ENCODE data around the gene EPN3.

Gene EPN3

DNA sequence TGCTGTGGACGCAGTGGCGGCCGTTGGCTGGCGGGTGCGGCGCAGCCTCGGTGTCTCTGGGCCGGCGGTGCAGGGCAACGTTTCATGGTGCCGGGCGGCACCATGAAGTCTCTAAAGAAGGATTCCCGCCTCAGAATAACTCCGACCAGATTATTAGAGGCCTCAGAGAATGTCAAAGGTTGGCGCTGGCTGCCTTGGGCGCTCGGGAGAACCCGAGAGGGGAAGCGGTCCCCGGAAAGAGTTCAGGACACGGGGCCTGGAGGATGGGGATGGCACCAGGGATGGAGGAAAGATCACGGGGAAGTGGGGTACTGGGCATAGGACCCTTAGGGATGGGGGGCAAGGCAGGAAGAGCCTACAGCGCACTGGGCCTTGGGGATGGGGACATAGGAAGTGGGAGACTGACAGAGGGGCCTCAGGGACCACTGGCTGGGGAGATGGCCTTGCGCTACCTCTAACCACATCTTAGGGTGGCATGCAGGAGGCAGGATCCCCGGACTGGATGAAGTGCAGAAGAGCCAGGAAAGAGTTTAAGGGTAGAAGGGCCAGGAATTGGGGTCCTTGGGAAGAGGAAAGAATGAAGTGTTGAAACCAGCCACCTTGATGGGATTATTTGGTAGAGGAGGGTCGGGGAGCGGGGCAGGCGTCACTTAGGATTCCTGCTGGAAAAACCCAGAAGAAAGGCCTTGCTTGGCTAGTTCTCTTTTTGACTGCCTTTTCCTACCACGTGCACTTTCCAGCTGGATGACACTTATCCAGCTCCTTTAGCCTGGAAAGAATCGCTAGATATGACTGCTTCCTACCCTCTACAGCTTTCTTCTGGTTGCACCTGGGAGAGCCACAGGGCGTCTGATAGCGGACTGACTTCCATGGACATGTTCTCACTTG lies 23.7 kb upstream of the EPN3 start:
- DNase-seq (ENCODE audit: extremely low read depth in 1 of 2, low read depth in 1 of 2), result no peak

DNA sequence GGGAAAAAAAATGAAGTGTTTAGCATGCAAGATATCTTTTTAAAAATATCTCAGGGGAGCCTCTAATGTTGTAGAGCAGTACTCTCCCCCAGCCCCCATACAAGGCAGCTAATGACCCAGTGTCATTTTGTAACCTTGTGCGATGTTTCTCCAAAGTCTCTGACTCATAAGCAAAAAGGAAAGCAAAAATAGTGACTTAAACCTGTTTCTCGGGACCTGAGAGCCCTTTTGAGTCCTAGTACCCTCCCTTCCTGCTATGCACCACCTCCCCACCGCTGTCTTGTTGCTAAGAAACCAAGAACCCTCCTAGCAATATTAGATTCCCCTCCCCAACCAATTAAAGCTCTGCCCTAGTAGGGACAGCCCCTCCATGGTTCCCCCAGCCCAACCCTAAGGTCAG lies 21.5 kb upstream of the EPN3 start:
- DNase-seq (ENCODE audit: extremely low read depth in 1 of 2, low read depth in 1 of 2), result peak in 1 of 2 donors; percentile 50

DNA sequence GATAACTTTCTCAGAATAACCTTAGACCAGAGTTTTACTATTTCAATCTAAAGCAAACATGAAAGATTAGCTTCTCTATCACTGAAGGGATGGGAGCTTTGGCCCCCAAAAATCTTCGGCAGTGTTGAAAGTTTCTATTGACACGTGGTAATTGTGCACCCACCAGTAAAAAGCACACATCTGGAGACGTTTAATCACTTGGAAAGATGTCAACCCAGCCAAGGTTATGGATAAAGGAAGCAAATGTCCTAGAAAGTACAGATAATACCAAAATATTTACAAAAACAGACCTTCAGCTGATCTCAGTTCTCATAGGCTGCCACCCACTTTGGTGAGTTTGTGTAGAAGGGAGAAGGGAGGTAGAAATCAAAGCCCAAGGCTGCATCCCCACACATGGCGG lies 19.0 kb upstream of the EPN3 start:
- no peak for DNase-seq (ENCODE audit: extremely low read depth in 1 of 2, low read depth in 1 of 2)

DNA sequence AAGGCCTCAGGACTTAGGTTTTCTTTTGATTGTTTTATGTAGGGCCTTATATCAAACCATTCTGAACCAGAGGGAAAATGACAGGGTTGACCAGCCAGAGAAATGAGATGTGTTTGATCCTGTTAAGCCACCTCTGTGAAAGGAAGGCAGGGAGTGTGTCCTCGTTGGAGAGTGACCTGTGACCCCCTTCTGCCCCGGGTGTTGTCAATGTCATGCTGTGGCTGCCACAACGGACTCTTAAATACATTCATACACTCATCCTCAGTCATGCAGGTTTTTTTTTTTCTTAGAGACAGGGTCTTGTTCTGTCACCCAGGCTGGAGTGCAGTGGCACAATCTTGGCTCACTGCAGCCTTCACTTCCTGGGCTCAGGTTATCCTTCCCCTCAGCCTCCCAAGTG lies 18.1 kb upstream of the EPN3 start:
- no peak for DNase-seq (ENCODE audit: extremely low read depth in 1 of 2, low read depth in 1 of 2)

DNA sequence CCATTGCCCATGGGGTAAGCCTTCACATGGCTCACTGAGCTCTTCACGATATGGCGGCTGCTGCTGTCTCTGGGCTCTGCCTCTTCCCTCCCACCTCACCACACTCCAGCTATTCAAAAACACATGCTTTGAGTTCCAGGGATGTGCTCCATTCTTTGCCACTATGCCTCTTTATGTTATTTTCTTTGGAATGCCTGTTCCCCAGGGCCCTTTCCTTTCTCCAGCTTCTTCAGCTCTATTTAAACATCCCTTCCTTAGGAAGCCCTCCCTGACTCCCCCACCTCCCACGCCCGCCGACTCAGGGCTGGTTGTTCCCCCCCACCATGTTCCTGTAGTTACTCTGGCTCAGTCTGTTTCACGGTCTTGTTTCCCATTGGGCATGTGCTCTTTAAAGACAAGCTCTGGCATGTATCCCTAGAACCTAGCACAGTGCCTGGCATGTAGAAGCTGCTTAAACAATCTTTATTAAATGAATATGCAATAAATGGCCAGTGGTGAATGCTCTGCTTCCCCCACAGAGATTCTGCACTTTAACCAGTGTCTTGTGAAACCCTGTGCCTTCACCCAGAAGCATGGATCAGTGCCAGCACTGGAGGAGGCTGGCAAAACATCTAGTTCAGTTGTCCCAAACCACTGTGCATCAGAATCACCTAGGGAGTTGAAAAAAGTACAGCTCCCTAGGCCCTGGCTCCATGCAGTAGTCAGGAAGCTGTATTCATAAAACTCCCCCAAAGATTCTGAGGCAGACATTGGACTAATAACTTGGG lies 17.4 kb upstream of the EPN3 start:
- no peak for DNase-seq (ENCODE audit: extremely low read depth in 1 of 2, low read depth in 1 of 2)

DNA sequence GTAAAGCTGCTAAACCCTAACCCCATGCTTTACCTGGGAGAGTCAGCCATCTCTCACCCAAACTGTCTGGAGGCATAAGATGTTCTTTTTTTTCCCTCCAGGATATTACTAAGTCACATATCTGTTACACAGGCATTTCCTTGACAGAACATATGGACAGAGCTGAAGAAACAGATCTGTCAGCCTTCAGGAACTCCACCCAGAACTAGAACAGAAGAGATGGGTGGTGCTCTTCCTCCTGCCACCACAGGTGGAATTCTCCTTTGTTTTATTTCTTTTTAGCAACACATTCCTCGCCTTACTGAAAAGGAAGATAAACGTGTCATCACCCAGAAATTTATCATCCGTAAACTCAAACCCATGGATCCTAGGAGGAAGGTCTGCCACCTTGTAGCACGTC lies 15.5 kb upstream of the EPN3 start:
- DNase-seq (ENCODE audit: extremely low read depth in 1 of 2, low read depth in 1 of 2), result no peak

DNA sequence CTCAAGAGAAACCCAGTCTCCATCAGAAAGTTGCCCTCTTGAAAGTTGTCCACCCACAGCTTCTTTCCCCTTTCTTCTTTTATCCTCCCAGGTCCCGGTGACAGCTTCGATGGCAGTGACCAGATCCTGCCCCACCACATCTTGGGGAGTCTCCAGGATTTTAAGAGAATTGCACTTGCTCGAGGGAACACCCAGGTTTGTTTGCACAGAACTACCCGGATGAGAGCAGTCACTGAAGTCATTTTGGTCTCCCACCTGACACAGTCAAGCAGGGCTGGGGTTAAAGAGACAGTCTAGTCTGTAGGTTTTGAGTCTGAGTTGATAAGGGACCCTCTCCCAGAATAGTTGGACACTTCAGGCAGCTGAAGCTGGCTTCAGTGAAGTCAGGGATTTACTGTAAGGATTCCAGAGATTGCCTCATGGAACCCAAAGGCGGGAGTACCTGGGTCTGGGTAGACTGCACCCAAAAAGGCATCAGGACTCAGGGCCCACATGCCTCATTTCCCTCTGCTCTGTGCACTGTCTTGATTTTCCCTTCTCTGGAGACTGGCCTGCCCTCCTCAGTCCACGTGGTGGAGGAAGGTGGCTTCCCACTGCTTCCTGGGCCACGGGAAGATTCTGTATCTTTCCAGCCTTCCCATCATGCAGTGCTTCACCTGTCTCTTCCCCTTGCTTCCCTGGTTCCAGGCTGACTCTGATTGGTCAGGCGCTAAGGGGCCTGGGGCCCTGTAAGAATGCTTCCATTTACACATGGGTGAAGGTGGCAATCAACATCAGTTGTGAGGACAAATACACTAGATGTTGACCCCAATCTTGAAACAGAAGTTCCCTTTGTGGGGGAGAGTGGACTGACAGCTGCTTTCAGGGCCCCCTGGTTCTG lies 14.8 kb upstream of the EPN3 start:
- DNase-seq (ENCODE audit: extremely low read depth in 1 of 2, low read depth in 1 of 2), result no peak

DNA sequence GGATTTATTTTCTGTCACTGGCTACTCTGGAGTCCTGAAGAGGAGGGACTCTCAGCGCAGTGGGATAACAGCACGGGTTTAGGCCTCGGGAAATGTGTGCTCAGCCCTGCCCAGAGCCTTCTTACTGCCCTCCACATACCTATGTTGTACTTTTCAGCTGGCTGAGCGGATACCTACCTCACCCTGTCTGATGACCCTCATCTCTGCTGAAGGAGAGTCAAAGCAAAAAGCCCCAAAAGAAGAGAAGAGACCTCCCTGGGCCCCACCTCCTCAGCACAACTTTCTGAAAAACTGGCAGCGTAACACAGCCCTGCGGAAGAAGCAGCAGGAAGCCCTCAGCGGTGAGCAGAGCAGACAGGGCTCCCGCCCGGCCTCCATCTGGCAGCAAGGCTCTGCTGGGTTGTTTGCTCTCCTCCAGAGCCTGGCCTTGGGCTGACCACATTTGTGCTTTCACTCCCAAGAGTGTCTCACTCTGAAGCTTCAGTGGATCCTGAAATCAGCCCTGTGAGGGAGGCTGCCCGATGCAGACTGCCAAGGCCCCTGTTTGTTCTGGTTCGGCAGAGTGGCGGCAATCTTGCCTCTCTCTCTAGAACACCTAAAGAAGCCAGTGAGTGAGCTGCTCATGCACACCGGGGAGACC lies 14.0 kb upstream of the EPN3 start:
- no peak for DNase-seq (ENCODE audit: extremely low read depth in 1 of 2, low read depth in 1 of 2)

DNA sequence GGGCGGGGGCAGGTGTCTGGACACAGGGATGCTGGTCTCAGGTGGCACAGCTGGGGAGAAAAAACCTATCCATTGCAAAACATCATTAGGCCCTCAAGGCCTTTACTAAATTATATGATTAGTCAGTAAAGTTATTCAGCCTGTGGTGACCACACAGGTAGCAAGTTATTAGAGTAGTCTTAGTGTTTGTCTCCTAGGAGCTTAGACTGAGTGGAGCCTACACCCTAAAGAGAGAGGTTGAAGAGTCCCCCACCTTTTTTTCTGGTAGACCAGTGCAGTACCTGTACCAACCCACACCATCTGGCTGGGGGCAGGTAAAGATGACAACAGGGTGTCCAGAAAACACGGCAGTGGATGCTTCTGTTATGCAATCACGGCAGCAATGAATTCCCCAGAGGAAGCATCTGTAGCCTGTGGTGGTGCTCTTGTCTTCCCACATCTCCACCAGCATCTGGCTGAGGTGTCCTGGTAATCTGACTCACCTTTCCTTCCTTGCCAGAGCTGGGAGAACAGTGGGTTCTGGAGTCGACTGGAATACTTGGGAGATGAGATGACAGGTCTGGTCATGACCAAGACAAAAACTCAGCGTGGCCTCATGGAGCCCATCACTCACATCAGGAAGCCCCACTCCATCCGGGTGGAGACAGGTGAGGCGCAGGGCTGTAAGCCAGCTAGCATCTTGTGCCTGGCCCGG lies 13.2 kb upstream of the EPN3 start:
- DNase-seq (ENCODE audit: extremely low read depth in 1 of 2, low read depth in 1 of 2), result no peak

DNA sequence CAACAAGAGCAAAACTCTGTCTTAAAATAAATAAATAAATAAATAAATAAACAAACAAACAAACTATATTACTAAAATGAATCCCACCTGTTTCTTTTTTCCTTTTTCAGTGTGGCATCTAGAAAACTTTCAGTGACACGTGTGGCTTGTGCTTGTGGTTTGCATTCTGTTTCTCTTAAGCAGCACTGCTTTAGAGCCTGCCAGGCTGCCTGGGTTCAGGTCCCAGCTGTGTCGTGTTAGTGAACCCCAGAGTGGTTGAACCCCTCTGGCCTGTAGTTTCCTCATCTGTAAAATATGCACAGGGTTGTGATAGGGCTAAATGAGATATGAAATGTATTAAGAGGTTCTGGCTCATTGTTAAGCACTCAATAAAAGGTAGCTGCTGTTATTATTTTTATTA lies 12.1 kb upstream of the EPN3 start:
- DNase-seq (ENCODE audit: extremely low read depth in 1 of 2, low read depth in 1 of 2), result no peak

DNA sequence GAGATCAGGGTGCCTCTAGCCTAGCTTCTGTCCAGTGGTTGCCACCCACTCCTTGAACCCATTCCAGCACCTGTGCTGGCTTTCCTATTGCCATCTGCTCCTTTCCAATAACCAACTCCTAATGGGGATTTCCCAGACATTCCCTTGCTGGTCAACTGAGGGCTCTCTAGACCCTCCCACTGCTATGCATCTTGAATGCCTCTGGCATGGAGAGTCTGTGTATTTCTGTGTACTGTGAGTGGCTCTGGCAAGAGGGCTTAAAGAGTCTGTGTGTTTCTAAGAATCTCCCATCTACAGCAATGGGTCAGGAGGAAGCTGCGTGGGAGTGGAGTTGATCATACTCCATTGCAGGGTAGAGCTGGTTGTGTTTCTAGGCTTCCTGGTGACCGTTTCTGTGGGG lies 11.0 kb upstream of the EPN3 start:
- DNase-seq (ENCODE audit: extremely low read depth in 1 of 2, low read depth in 1 of 2), result no peak

DNA sequence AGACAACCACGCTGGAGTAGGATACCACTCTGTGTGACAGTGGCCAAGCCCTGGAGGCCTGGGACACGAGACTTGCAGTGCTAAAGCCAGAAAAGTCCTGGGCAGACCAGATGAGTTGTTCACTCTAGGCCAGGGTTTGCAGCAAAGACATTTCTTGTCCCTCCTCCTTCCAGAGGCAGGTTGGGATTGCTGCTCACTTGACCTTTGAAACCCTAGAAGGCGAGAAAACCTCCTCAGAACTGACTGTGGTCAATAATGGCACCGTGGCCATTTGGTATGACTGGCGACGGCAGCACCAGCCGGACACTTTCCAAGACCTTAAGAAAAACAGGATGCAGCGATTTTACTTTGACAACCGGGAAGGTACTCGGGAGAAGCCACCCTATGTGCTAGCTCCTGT lies 9.8 kb upstream of the EPN3 start:
- no peak for DNase-seq (ENCODE audit: extremely low read depth in 1 of 2, low read depth in 1 of 2)

DNA sequence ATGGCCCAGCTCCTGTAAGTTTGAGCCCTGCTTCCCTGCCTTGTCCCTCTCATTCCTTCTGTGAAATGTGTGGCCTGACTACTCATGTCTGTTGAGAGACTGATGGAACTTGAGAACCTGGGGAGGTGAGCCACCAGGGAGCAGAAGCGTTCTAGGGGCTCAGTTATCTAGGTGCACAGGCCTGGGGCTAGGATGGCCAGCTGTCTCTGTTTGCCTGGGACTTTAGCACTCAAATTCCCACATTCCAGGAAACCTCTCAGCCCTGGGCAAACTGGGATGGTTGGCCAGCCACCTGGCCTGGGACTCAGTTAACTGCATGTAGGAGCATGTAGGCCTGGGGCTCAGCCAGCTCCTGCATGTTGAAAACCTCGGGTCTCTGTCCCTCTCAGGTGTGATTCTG lies 9.3 kb upstream of the EPN3 start:
- no peak for DNase-seq (ENCODE audit: extremely low read depth in 1 of 2, low read depth in 1 of 2)

DNA sequence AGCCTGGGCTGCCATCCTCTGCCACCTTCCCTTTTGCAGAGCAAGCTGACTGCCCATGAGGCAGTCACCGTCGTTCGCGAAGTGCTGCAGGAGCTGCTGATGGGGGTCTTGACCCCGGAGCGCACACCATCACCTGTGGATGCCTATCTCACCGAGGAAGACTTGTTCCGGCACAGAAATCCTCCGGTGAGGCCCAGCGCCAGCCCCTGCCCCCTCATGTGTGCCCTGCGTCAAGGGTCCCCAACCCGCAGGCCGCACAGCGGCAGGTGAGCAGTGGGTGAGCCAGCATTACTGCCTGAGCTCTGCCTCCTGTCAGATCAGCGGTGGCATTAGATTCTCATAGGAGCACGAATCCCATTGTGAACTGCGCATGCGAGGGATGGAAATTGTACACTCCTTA lies 7.7 kb upstream of the EPN3 start:
- no peak for DNase-seq (ENCODE audit: extremely low read depth in 1 of 2, low read depth in 1 of 2)

DNA sequence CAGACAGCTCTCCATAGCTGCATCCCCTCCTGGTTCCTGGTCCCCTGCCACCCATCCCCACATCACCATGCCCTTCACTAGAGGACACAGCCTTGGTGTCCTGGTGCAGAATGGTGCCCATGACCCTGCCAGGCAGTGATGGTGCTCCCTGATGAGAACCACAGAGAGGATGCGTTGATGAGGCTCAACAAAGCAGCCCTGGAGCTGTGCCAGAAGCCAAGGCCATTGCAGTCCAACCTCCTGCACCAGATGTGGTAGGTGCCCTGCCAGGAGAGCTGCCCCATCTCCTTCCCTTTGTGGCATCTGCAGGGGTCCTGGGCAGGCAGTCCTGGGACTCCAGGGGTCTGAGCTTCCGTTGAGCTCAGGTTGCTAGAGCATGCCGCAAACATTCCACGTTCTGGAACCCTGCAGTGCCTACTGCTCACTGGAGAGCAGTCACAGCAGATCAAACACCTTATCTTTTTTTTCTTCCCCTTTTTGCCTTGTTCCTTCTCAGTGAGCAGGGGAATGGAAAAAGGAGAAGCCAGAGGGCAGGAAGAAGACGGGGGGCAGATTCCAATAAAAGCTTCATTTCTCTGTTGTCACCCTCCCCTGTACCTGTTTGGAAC lies 5.3 kb upstream of the EPN3 start:
- DNase-seq (ENCODE audit: extremely low read depth in 1 of 2, low read depth in 1 of 2), result no peak

DNA sequence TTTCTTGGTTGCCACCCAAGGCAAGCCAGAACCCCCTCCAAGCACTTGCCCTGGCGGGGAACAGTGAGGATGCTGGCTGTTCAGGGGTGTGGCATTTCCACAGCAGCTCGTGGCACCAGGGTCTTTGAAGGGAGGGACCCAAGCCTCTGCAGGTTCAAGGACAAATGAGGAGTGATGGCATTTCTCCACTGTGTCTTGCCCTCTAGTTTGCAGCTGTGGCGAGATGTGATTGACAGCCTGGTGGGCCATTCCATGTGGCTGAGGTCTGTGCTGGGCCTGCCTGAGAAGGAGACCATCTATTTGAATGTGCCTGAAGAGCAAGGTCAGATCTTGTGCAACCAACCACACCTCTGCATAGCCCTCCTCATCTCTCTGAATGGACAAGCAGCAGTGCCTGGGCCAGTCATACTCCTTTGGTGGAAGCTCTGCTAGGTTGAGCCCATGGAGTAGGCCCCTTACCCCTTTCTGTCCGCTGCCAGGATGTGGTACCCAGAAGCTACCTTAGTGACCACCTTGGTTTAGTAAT lies 4.5 kb upstream of the EPN3 start:
- DNase-seq (ENCODE audit: extremely low read depth in 1 of 2, low read depth in 1 of 2), result no peak

DNA sequence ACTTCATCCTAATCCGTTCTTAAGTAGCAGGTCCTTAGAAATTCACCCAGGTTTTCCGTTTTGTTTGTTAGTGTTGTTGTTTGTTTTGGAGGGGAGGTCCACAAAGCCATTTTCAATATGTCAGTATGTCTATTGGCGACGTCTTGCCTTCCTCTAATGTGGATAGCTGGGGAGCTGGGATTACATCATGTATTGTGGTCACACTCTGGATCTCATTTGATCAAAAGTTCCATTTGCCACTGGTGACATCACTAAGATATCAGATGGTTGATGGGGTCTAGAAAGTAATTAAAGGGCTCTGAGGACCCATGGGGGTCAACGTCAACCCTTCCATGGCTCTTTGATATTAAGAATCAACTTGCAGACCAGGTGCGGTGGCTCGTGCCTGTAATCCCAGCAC lies 2.7 kb upstream of the EPN3 start:
- no peak for DNase-seq (ENCODE audit: extremely low read depth in 1 of 2, low read depth in 1 of 2)

DNA sequence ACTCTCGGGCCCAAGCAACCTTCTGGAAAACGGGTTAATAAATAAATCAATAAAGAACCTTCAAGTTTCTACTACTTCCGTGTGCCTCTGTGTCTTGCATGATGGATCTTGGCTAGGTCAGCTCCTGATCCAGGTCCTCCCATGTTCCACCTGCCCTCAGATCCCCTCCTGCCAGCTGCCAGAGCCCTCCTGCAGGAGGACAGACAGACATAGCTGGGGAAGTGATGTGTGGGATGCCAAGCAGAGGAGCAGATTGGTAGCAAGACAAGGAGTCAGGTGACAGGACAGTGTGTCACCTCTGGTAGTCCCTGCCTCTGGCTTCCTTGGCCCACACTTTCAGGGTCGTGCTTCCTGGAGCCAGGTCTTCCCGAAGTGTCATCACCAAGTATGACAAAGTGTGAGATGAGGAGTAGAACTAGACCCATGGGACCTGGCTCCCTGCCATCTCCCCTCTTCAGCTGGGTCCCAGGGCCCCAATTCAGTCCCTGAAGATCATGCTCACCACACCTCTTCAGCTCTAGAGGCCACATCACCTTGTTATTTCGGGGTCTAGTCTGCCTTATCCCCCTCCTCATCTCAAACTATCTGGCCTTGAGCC lies 1.0 kb upstream of the EPN3 start:
- DNase-seq (ENCODE audit: extremely low read depth in 1 of 2, low read depth in 1 of 2), result no peak

DNA sequence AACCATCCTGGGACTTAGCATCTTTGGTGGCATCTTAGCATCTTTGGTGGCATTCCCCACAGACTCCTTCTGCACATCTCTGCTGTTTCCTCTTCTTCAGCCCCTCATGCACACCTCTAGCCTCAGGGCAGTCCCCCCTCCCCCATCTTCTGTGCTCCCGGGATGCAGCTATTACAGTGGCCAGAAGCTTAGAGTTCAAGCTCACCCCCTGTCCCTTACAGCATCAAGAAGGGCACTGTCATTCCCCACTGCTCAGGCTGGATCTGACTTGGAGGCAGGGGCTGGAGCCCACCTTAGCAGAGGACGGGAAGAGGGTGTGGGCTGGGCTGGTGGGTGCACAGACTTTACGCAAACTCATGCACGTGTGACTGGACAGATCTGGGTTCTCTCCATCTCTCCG lies 650 bp downstream of the EPN3 start:
- DNase-seq (ENCODE audit: extremely low read depth in 1 of 2, low read depth in 1 of 2), result no peak

Measured in stimulated activated CD8-positive, alpha-beta memory T cell treated with anti-CD3 and anti-CD28 coated beads, Interleukin-7, amount 100 ng/mL, for 48 hours (primary cell).